ENCODE measurements around the gene ATP7B.
"Not testable (repeated sequence)": the region's sequence is repeated elsewhere in the genome, so short reads cannot be mapped to it uniquely, and the experiment has no call there.

Gene ATP7B

DNA sequence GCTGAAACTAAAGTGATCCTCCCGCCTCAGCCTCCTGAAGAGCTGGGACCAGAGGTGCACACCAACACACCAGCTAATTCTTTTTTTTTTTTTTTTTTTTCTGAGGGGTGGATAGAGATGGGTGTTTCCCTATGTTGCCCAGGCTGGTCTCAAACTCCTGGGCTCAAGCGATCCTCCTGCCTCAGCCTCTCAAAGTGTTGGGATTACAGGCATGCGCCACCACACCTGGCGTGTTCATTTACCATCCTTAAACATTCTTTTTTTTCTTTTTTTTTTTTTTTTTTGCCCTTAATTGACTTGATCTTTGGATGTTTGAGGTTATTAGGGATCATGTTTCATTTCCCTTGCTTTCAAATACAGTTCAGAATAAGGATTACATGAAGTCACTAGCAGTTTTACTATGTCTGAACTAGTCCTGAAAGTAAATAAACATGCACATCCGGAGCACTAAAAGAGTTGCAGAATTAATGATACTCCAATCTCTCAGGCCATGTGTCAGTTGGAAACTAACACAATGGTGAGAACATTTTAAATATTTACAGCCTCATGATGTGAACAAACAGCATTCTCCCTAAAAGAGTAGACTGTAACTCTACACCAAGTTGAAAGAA is 23.5 kb upstream of the ATP7B start:
- peak overlapping the region; percentile 70 for H3K27ac ChIP-seq
- TF ChIP-seq, protein P1, sequence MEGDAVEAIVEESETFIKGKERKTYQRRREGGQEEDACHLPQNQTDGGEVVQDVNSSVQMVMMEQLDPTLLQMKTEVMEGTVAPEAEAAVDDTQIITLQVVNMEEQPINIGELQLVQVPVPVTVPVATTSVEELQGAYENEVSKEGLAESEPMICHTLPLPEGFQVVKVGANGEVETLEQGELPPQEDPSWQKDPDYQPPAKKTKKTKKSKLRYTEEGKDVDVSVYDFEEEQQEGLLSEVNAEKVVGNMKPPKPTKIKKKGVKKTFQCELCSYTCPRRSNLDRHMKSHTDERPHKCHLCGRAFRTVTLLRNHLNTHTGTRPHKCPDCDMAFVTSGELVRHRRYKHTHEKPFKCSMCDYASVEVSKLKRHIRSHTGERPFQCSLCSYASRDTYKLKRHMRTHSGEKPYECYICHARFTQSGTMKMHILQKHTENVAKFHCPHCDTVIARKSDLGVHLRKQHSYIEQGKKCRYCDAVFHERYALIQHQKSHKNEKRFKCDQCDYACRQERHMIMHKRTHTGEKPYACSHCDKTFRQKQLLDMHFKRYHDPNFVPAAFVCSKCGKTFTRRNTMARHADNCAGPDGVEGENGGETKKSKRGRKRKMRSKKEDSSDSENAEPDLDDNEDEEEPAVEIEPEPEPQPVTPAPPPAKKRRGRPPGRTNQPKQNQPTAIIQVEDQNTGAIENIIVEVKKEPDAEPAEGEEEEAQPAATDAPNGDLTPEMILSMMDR (conservative IDR thresholded peaks at IDR 0.05) = no peak

DNA sequence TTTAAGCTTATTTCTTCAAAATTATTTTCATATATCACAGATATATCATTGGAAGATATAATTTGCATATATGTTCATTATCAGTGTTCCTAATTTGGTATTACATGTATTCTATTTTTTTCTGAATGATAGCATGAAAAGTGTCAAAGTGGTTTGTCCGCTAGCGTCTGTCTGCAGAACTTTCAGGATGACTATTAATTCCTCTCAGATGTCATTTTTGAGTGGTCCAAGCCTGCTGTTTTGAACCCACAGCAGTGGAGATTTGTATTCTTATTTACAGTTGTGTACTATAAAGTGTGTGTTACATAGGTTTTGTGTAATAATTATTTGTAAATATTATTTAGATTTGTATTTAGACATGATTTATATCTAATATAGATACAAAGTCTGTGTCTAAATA is 21.8 kb upstream of the ATP7B start:
- TF ChIP-seq, protein P1 (conservative IDR thresholded peaks at IDR 0.05) = no peak
- H3K27ac ChIP-seq = no peak overlapping the region

DNA sequence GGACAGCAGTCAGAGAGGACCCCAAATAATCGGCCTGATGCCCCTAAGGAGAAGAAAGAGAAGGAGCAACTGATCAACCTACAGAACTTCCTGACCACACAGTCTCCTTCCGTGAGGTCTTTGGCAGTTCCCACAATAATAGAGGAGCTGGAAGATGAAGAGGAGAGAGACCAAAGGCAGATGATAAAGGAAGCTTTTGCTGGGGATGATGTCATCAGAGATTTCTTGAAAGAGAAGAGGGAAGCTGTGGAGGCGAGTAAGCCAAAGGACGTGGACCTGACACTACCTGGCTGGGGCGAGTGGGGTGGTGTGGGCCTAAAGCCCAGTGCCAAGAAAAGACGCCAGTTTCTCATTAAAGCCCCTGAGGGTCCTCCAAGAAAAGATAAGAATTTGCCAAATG is 19.2 kb upstream of the ATP7B start:
- not testable (repeated sequence) for H3K27ac ChIP-seq

DNA sequence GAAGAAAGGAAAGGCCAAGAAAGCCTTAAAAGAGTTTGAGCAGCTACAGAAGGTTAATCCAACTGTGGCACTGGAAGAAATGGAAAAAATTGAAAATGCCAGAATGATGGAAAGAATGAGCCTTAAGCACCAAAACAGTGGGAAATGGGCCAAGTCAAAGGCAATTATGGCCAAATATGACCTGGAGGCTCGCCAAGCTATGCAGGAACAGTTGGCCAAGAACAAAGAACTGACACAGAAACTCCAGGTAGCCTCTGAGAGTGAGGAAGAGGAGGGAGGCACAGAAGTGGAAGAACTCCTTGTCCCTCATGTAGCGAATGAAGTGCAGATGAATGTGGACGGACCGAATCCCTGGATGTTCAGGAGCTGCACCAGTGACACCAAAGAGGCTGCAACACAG is 18.3 kb upstream of the ATP7B start:
- no peak overlapping the region for H3K27ac ChIP-seq
- TF ChIP-seq, protein P1 (conservative IDR thresholded peaks at IDR 0.05) = no peak

DNA sequence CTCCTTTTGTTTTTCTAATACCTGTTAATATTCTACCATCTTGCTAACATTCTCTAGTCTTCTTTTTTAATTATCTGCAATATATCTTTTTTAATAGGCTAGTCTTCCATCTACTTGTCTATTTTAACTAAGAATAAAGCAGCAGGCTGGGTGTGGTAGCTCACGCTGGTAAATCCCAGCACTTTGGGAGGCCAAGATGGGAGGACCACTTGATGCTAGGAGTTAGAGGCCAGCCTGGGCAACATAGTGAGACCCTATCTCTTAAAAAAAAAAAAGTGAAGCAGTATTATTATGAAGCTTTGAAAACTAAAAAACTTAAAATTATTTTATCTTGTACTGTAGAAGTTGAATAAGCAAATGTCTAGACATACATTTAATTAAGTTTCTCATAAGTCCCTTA is 16.6 kb upstream of the ATP7B start:
- TF ChIP-seq, protein P1 (conservative IDR thresholded peaks at IDR 0.05) = no peak

DNA sequence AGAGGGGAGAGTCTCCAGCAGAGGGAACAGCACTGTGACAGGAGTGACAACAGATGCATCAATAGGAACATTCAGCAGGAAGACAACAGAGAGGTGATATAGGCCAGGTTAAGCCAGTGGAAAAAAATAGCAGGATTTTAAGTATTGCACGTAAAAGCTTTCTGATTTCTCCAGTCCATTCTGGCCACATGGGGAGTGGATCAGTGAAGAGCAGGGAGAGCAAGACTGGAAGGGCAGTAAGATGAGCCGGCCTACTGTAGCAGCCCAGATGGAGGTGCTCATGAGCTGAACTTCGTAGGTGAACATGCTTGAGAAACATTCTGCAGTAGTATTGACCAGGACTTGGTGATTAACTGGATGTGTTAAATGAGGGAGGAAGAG is 15.0 kb upstream of the ATP7B start:
- TF ChIP-seq, protein P1 (conservative IDR thresholded peaks at IDR 0.05) = no peak
- H3K27ac ChIP-seq = no peak overlapping the region

More for the DNA sequence above, 16.6 kb upstream of the ATP7B start:
- no peak overlapping the region for H3K27ac ChIP-seq

DNA sequence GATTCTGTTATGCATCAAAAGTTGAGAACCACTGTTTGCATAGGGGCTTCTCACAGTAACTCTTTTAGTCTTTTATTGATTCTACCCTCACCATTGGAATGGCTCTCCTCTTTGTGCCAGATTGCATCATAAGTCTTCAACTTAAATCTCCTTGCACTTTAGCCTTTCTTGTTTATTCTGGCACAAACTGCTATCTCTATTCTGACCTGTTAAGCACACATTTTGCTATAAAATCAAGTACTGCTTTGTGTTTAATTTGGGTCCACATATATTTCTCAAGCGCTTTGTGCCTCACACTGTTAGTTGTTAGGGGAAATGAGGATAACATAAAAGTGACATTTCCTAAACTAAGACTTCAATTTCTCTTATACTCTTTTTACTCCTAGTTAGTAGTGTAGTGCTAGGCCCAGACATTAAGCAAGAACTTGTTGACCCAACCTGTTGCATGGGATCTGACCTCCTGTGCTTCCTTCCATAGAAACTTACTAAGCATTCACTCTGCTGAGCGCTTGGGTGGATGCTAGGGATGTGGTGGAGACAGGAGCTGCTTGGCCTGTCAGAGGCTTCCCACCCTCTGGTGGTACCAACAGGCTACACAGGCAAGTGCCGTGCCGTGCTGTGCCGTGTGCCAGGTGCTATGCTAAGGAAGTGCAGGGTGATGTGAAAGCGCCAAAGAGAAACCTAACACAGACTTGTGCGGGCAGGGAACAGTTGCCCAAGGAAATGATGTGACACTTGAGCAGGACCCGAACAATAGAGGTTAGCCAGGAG is 14.4 kb upstream of the ATP7B start:
- TF ChIP-seq, protein P1 (conservative IDR thresholded peaks at IDR 0.05) = no peak

DNA sequence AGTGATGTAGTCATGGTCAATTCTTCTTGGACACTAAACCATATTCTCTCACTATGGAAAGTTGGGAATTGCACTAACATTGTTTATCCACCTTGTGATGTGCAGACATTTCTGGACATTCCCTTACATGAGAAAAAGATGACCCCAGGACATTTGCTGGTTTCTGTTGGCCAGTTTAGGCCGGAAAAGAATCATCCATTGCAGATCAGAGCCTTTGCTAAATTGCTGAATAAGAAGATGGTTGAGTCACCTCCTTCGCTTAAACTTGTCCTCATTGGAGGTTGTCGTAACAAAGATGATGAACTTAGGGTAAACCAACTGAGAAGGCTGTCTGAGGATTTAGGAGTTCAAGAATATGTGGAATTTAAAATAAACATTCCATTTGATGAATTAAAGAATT is 13.2 kb upstream of the ATP7B start, which contains the start of gene UTP14C:
Gene UTP14C, plus strand, starts transcription at position 211 of the 400 bp plus-strand sequence. CDS start 4,114 bp downstream, outside the sequence.
- TF ChIP-seq, protein P1 (conservative IDR thresholded peaks at IDR 0.05) = no peak
- H3K27ac ChIP-seq = no peak within 1 kb of the TSS

More for the DNA sequence above, 14.4 kb upstream of the ATP7B start:
- no peak overlapping the region for H3K27ac ChIP-seq
